HG02571 (cell line): ENCODE data around the gene CEP250.
"Not testable (repeated sequence)": the region's sequence is repeated elsewhere in the genome, so short reads cannot be mapped to it uniquely, and the experiment has no call there.

Experiments used
- ATAC-seq: cut with Tn5 transposase; IDR thresholded peaks from one replicate; pipeline ENCODE4 v1.9.1; 2021; ENCODE audit warnings: mild to moderate bottlenecking, moderate library complexity; ENCODE audit not compliant: unreplicated experiment

CEP250 gene

GRCh38 chr20:35517767-35518166 is 62.4 kb downstream of the CEP250 start:
- not testable (repeated sequence) for ATAC-seq

GRCh38 chr20:35518955-35519354 is 63.6 kb downstream of the CEP250 start:
- no peak for ATAC-seq

GRCh38 chr20:35523298-35523888 is 68.0 kb downstream of the CEP250 start:
- ATAC-seq = no peak

GRCh38 chr20:35525639-35526038 is 70.2 kb downstream of the CEP250 start:
- ATAC-seq = no peak

GRCh38 chr20:35527122-35527769 is 71.8 kb downstream of the CEP250 start:
- no peak for ATAC-seq

GRCh38 chr20:35529552-35529951 is 74.2 kb downstream of the CEP250 start, which contains the start of gene C20orf173:
TSS of gene C20orf173 (minus strand) at chr20:35529652. CDS start at chr20:35529373, 279 bp downstream.
- no peak for ATAC-seq

GRCh38 chr20:35539756-35540212 is 84.4 kb downstream of the CEP250 start:
- no peak for ATAC-seq

- no peak for ATAC-seq
Measured at GRCh38 chr20:35541118-35541782, 85.9 kb downstream of the CEP250 start.

GRCh38 chr20:35541783-35542662 is 86.6 kb downstream of the CEP250 start, which contains the start of gene ERGIC3:
TSS of gene ERGIC3 (plus strand) at chr20:35542078. CDS start at chr20:35542098, 20 bp downstream.
- peak; percentile 82 for ATAC-seq

- no peak for ATAC-seq
Measured at GRCh38 chr20:35542990-35543389, 87.6 kb downstream of the CEP250 start.

- no peak for ATAC-seq
Measured at GRCh38 chr20:35544436-35544835, 89.0 kb downstream of the CEP250 start.

- not testable (repeated sequence) for ATAC-seq
Measured at GRCh38 chr20:35544941-35545340, 89.5 kb downstream of the CEP250 start.

- no peak for ATAC-seq
Measured at GRCh38 chr20:35546127-35546526, 90.7 kb downstream of the CEP250 start.

- ATAC-seq = no peak
Measured at GRCh38 chr20:35547329-35547728, 91.9 kb downstream of the CEP250 start.

- no peak for ATAC-seq
Measured at GRCh38 chr20:35551503-35551902, 96.1 kb downstream of the CEP250 start.

GRCh38 chr20:35552914-35553313 is 97.5 kb downstream of the CEP250 start:
- no peak for ATAC-seq

- ATAC-seq = not testable (repeated sequence)
Measured at GRCh38 chr20:35555461-35555860, 100.1 kb downstream of the CEP250 start.

GRCh38 chr20:35555951-35556645 is 100.7 kb downstream of the CEP250 start:
- no peak for ATAC-seq

- ATAC-seq = no peak
Measured at GRCh38 chr20:35556871-35557270, 101.5 kb downstream of the CEP250 start.

- no peak for ATAC-seq
Measured at GRCh38 chr20:35558451-35558850, 103.1 kb downstream of the CEP250 start.
